ENCODE data around the gene MACROD2.

The MACROD2 gene

GRCh38 chr20:14691994-14692393 lies 696.7 kb downstream of the MACROD2 start:
- Histone ChIP-seq H3K79me2 (no peaks in the 10 kb centered on the region), H3K9ac (no peak overlapping the region), H3K9me3 (ENCODE audit: control insufficient read depth, low read length) (no peaks in the 10 kb centered on the region), H3K27me3 (ENCODE audit: control insufficient read depth, insufficient read depth, low read length) (no peaks in the 10 kb centered on the region), H3K4me1 (peaks cover 50% of the 10 kb centered on the region), H3K27ac (no peak overlapping the region), H3K36me3 (ENCODE audit: control insufficient read depth, insufficient read depth, low read length) (no peaks in the 10 kb centered on the region), H3K4me3 (ENCODE audit: low read depth, low read length) (no peak overlapping the region), H2AFZ (peak overlapping the region; percentile 26), H3K4me2 (ENCODE audit: low read length) (no peak overlapping the region)
- TF ChIP-seq CTCF (IDR thresholded peaks at IDR 0.05) = no peak

GRCh38 chr20:14696478-14696877 lies 701.2 kb downstream of the MACROD2 start:
- Histone ChIP-seq H3K27ac (peak overlapping the region; percentile 47), H3K27me3 (ENCODE audit: control insufficient read depth, insufficient read depth, low read length) (no peaks in the 10 kb centered on the region), H3K9me3 (ENCODE audit: control insufficient read depth, low read length) (no peaks in the 10 kb centered on the region), H3K4me1 (peaks cover 44% of the 10 kb centered on the region), H3K4me3 (ENCODE audit: low read depth, low read length) (no peak overlapping the region), H2AFZ (peak overlapping the region; percentile 71), H3K79me2 (no peaks in the 10 kb centered on the region), H3K36me3 (ENCODE audit: control insufficient read depth, insufficient read depth, low read length) (no peaks in the 10 kb centered on the region), H3K9ac (no peak overlapping the region), H3K4me2 (ENCODE audit: low read length) (no peak overlapping the region)
- TF ChIP-seq CTCF (IDR thresholded peaks at IDR 0.05) = no peak

- Histone ChIP-seq H3K4me1 (peaks cover 43% of the 10 kb centered on the region), H3K9ac (no peak overlapping the region), H3K79me2 (no peaks in the 10 kb centered on the region), H2AFZ (peak overlapping the region; percentile 71), H3K9me3 (ENCODE audit: control insufficient read depth, low read length) (no peaks in the 10 kb centered on the region), H3K4me3 (ENCODE audit: low read depth, low read length) (no peak overlapping the region), H3K36me3 (ENCODE audit: control insufficient read depth, insufficient read depth, low read length) (no peaks in the 10 kb centered on the region), H3K4me2 (ENCODE audit: low read length) (no peak overlapping the region), H3K27ac (peak overlapping the region; percentile 47), H3K27me3 (ENCODE audit: control insufficient read depth, insufficient read depth, low read length) (no peaks in the 10 kb centered on the region)
- TF ChIP-seq CTCF (IDR thresholded peaks at IDR 0.05) = no peak
Observed at GRCh38 chr20:14696937-14697336, 701.6 kb downstream of the MACROD2 start.

GRCh38 chr20:14698125-14698524 lies 702.8 kb downstream of the MACROD2 start:
- peaks cover 32% of the 10 kb centered on the region for H3K4me1 ChIP-seq
- H3K27me3 ChIP-seq (ENCODE audit: control insufficient read depth, insufficient read depth, low read length) = no peaks in the 10 kb centered on the region
- no peak overlapping the region for H3K4me2 ChIP-seq (ENCODE audit: low read length)
- no peaks in the 10 kb centered on the region for H3K36me3 ChIP-seq (ENCODE audit: control insufficient read depth, insufficient read depth, low read length)
- no peaks in the 10 kb centered on the region for H3K9me3 ChIP-seq (ENCODE audit: control insufficient read depth, low read length)
- peak overlapping the region; percentile 2 for H3K27ac ChIP-seq
- peak overlapping the region; percentile 71 for H2AFZ ChIP-seq
- TF ChIP-seq CTCF (IDR thresholded peaks at IDR 0.05) = no peak
- no peaks in the 10 kb centered on the region for H3K79me2 ChIP-seq
- H3K9ac ChIP-seq = no peak overlapping the region
- no peak overlapping the region for H3K4me3 ChIP-seq (ENCODE audit: low read depth, low read length)

GRCh38 chr20:14698605-14699373 lies 703.5 kb downstream of the MACROD2 start:
- Histone ChIP-seq H3K27me3 (ENCODE audit: control insufficient read depth, insufficient read depth, low read length) (no peaks in the 10 kb centered on the region), H3K4me1 (peaks cover 28% of the 10 kb centered on the region), H3K4me3 (ENCODE audit: low read depth, low read length) (no peak overlapping the region), H3K9ac (no peak overlapping the region), H3K27ac (peak overlapping the region; percentile 34), H3K36me3 (ENCODE audit: control insufficient read depth, insufficient read depth, low read length) (no peaks in the 10 kb centered on the region), H3K9me3 (ENCODE audit: control insufficient read depth, low read length) (no peaks in the 10 kb centered on the region), H3K4me2 (ENCODE audit: low read length) (no peak overlapping the region), H2AFZ (peak overlapping the region; percentile 50), H3K79me2 (no peaks in the 10 kb centered on the region)
- no peak for TF ChIP-seq CTCF (IDR thresholded peaks at IDR 0.05)

Data from parathyroid adenoma (tissue), 2 donors.